Erythroblast (primary cell): Measurements from ENCODE around the gene KATNBL1.
"Not testable (repeated sequence)": the region's sequence is repeated elsewhere in the genome, so short reads cannot be mapped to it uniquely, and the experiment has no call there.

Source experiments
- DNase-seq, 2 experiments: peaks; one replicate each; lab custom pipeline; 2025; lab: John Stamatoyannopoulos, UW
- GATA1 ChIP-seq: IDR thresholded peaks from 2 replicates; pipeline ENCODE4 v1.6.1; 2011; ENCODE audit warnings: low read depth, mild to moderate bottlenecking, control low read depth, low read length, moderate library complexity
- POLR2A ChIP-seq: IDR thresholded peaks from 2 replicates; pipeline ENCODE4 v1.6.1; 2011; ENCODE audit warnings: mild to moderate bottlenecking, low read length

The KATNBL1 gene

GRCh38 chr15:34161329-34161963 lies 48.5 kb downstream of the KATNBL1 start:
- TF ChIP-seq GATA1, result no peak
- TF ChIP-seq POLR2A, result no peak
- DNase-seq, result peak; percentile 6 to 25

- DNase-seq, result no peak
- TF ChIP-seq POLR2A (no peak), GATA1 (no peak)
These were observed 49.2 kb downstream of the KATNBL1 start for GRCh38 chr15:34160735-34161134.

- TF ChIP-seq GATA1 (no peak), POLR2A (no peak)
- DNase-seq, result no peak
These were observed 51.5 kb downstream of the KATNBL1 start for GRCh38 chr15:34158355-34158754.

GRCh38 chr15:34155859-34156258 lies 54.0 kb downstream of the KATNBL1 start:
- no peak for TF ChIP-seq POLR2A
- no peak for TF ChIP-seq GATA1
- DNase-seq, result no peak

- peak; percentile 35 to 47 for DNase-seq
- TF ChIP-seq GATA1 (no peak), POLR2A (no peak)
These were observed 55.1 kb downstream of the KATNBL1 start for GRCh38 chr15:34154725-34155204.

- TF ChIP-seq GATA1 (no peak), POLR2A (no peak)
- DNase-seq, result no peak
These were observed 62.3 kb downstream of the KATNBL1 start for GRCh38 chr15:34147371-34148140.

- no peak for DNase-seq
- TF ChIP-seq POLR2A (no peak), GATA1 (no peak)
These were observed 76.4 kb downstream of the KATNBL1 start for GRCh38 chr15:34133511-34133910.

- no peak for DNase-seq
- TF ChIP-seq POLR2A (no peak), GATA1 (no peak)
These were observed 77.0 kb downstream of the KATNBL1 start for GRCh38 chr15:34132881-34133280.

- no peak for TF ChIP-seq POLR2A
- no peak for TF ChIP-seq GATA1
- no peak for DNase-seq
These were observed 81.0 kb downstream of the KATNBL1 start for GRCh38 chr15:34128898-34129297.

- no peak for TF ChIP-seq GATA1
- TF ChIP-seq POLR2A, result no peak
- no peak for DNase-seq
These were observed 83.4 kb downstream of the KATNBL1 start for GRCh38 chr15:34126522-34126921.

GRCh38 chr15:34125945-34126344 lies 84.0 kb downstream of the KATNBL1 start:
- no peak for TF ChIP-seq POLR2A
- TF ChIP-seq GATA1, result no peak
- no peak for DNase-seq

GRCh38 chr15:34124651-34125050 lies 85.2 kb downstream of the KATNBL1 start:
- no peak for DNase-seq
- TF ChIP-seq POLR2A (no peak), GATA1 (no peak)

- TF ChIP-seq GATA1, result no peak
- no peak for TF ChIP-seq POLR2A
- no peak for DNase-seq
These were observed 87.1 kb downstream of the KATNBL1 start for GRCh38 chr15:34122771-34123183.

- DNase-seq, result not testable (repeated sequence)
These were observed 88.1 kb downstream of the KATNBL1 start for GRCh38 chr15:34121786-34122185.

- DNase-seq, result not testable (repeated sequence)
These were observed 89.5 kb downstream of the KATNBL1 start for GRCh38 chr15:34120420-34120819.
